Measurements from ENCODE around the gene DCUN1D4.

GRCh38 chr4:51894059-51894645 lies 51.2 kb downstream of the DCUN1D4 start:
- no peak for TF ChIP-seq CTCF (IDR thresholded peaks at IDR 0.05; ENCODE audit: low read depth, low read length, poor library complexity, severe bottlenecking)
- no peak for TF ChIP-seq EZH2phosphoT487 (IDR thresholded peaks at IDR 0.05; ENCODE audit: borderline replicate concordance, low read length)
